HEK293T (cell line): ENCODE data around the gene MED15.

ENCODE experiments used
- CTCF ChIA-PET: fragments of 350-600 bp; formaldehyde crosslinking; extraction: SDS; loops from one replicate; lab custom pipeline; 2021; ENCODE audit warnings: antibody characterized with exemption, inconsistent platforms; lab: Yijun Ruan, JAX
- POLR2A ChIA-PET: fragments of 350-600 bp; formaldehyde crosslinking; extraction: SDS; loops from one replicate; lab custom pipeline; 2020; ENCODE audit warnings: antibody characterized with exemption, inconsistent platforms; lab: Yijun Ruan, JAX
- DNase-seq: peaks from one replicate; pipeline ENCODE4 v3.0.0; 2012; ENCODE audit warnings: mixed read lengths; ENCODE audit errors: extremely low spot score
- ARNT ChIP-seq: fragments of 450-650 bp; IDR thresholded peaks from 2 replicates; pipeline ENCODE4 v1.6.1; 2017; ENCODE audit warnings: mild to moderate bottlenecking
- BHLHE40 ChIP-seq: fragments of 450-650 bp; IDR thresholded peaks from 2 replicates; pipeline ENCODE4 v1.6.1; 2016; ENCODE audit warnings: mild to moderate bottlenecking, moderate library complexity, borderline replicate concordance
- CTBP1 ChIP-seq: fragments of 450-650 bp; IDR thresholded peaks from 2 replicates; pipeline ENCODE4 v1.6.1; 2016; ENCODE audit warnings: borderline replicate concordance
- ELF4 ChIP-seq: fragments of 450-650 bp; IDR thresholded peaks from 2 replicates; pipeline ENCODE4 v1.6.1; 2017; ENCODE audit warnings: antibody characterized with exemption
- FOXA1 ChIP-seq: fragments of 450-650 bp; IDR thresholded peaks from 2 replicates; pipeline ENCODE4 v1.6.1; 2016; ENCODE audit warnings: mild to moderate bottlenecking
- FOXK2 ChIP-seq: fragments of 450-650 bp; IDR thresholded peaks from 2 replicates; pipeline ENCODE4 v1.6.1; 2016; ENCODE audit warnings: mild to moderate bottlenecking
- FOXM1 ChIP-seq: fragments of 450-650 bp; IDR thresholded peaks from 2 replicates; pipeline ENCODE4 v1.6.1; 2017; ENCODE audit warnings: mild to moderate bottlenecking, borderline replicate concordance
- HDGF ChIP-seq: fragments of 450-650 bp; IDR thresholded peaks from 2 replicates; pipeline ENCODE4 v1.6.1; 2017; ENCODE audit warnings: antibody characterized with exemption, borderline replicate concordance
- L3MBTL2 ChIP-seq: fragments of 450-650 bp; conservative IDR thresholded peaks from 2 replicates; pipeline ENCODE4 v1.6.1; 2016; ENCODE audit warnings: mild to moderate bottlenecking
- LEF1 ChIP-seq: fragments of 450-650 bp; IDR thresholded peaks from 2 replicates; pipeline ENCODE4 v1.6.1; 2017; ENCODE audit warnings: mild to moderate bottlenecking, borderline replicate concordance
- NFRKB ChIP-seq: fragments of 450-650 bp; IDR thresholded peaks from 2 replicates; pipeline ENCODE4 v1.6.1; 2016; ENCODE audit warnings: mild to moderate bottlenecking, moderate library complexity
- SP1 ChIP-seq: fragments of 450-650 bp; IDR thresholded peaks from 2 replicates; pipeline ENCODE4 v1.6.1; 2017
- SUZ12 ChIP-seq: fragments of 450-650 bp; IDR thresholded peaks from 2 replicates; pipeline ENCODE4 v1.6.1; 2016; ENCODE audit warnings: mild to moderate bottlenecking
- TARDBP ChIP-seq: fragments of 450-650 bp; IDR thresholded peaks from 2 replicates; pipeline ENCODE4 v1.6.1; 2016
- ZNF384 ChIP-seq: fragments of 450-650 bp; IDR thresholded peaks from 2 replicates; pipeline ENCODE4 v1.6.1; 2016
- TF ChIP-seq, protein P1 (sequence below): fragments of 450-650 bp; IDR thresholded peaks from 2 replicates; pipeline ENCODE4 v1.6.1; 2016

Gene MED15

DNA sequence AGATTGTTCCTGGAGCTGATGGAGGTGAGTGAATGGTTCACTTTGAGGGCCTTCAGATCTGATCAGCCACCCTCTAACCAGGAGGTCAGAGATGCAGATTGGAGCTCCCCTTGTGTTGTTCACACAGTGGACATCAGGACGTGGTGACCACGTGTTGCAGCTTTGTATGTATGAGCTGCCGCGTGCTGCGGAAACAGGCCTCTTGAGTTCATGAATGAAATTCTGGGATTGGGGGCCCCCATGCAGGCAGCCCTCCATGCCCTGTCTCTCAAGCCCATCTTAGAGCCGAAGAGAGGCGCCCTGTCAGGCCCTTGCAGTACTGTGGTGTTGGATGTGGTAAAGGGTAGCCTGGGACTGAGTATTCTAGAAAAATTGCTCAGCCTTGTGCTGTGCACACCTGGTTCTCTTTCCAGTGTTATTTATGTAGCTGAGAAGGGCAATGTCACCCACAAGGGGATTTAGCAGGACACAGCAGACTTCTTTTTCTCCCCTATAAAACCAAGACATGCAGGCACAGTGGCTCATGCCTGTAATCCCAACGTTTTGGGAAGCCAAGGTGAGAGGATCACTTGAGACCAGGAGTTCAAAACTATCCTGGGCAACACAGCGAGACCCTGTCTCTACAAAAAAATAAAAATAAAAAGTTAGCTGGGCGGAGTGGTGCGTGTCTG is 64.9 kb downstream of the MED15 start:
- POLR2A ChIA-PET = no interaction called here
- TF ChIP-seq ZNF384 (no peak), FOXM1 (no peak)
- DNase-seq = no peak
- CTCF ChIA-PET = interaction anchor here (0.6 to 1.2 kb wide), 3 partner anchors 9 to 33 kb away, joined by 4 to 6 read pairs (median 4); no protein-coding TSS in a partner anchor

- ChIA-PET CTCF (interaction anchor here (2.6 kb wide), 1 partner anchor 9 kb away, joined by 10 read pairs; no protein-coding TSS in a partner anchor), POLR2A (no interaction called here)
- no peak for DNase-seq
- TF ChIP-seq BHLHE40 = no peak
- no peak for TF ChIP-seq FOXM1
- no peak for TF ChIP-seq CTBP1
- TF ChIP-seq FOXK2 = no peak
- no peak for TF ChIP-seq FOXA1
- TF ChIP-seq ZNF384 = no peak
These were observed 65.9 kb downstream of the MED15 start for GRCh38 chr22:20573176-20573832.

DNA sequence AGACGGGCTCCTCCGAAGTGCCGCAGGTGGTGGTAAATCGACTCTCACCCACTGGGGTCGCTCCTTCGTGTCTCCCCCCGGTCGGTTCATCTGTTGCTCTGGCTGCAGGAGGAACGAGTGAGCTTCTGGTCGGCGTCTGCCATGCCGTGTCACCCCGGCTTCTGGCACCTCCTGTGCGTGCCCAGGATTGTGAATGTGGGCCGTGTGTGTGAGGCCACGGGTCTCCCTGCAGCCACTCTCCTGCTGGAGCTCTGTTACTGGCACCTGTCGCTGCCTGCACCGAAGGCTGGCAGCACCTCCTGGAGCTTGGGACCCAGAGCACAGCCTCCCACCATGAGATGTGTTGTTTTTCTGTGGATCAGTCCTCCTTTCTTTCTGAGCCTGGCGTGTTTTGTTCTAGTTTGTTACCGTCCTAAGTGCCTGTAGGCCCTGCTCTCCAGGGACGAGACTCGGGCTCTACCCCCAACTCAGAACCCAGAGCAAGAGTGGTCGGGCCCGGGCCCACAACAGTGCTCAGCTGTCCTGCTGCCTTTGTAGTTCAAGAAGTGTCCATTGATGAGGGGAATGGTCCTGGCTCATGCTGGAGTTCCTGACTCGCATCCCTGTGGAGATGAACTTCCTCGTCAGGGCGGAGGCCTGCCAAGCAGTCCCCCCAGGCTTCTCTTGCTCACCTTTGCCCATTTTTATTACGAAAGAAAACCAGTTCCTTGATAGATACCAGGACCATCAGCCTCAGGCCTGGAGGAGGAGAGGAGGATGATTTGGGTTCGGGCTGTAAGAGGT is 66.6 kb downstream of the MED15 start:
- POLR2A ChIA-PET = no interaction called here
- CTCF ChIA-PET = interaction anchor here (2.6 kb wide), 1 partner anchor 10 kb away, joined by 10 read pairs; no protein-coding TSS in a partner anchor

GRCh38 chr22:20574920-20575353 is 67.5 kb downstream of the MED15 start:
- TF ChIP-seq L3MBTL2 (no peak), ELF4 (no peak), HDGF (no peak), BHLHE40 (no peak), FOXA1 (no peak), CTBP1 (no peak), LEF1 (no peak), TARDBP (no peak), NFRKB (no peak), FOXM1 (no peak), SP1 (no peak), SUZ12 (no peak), ARNT (no peak), ZNF384 (no peak), FOXK2 (no peak)
- TF ChIP-seq, protein P1, sequence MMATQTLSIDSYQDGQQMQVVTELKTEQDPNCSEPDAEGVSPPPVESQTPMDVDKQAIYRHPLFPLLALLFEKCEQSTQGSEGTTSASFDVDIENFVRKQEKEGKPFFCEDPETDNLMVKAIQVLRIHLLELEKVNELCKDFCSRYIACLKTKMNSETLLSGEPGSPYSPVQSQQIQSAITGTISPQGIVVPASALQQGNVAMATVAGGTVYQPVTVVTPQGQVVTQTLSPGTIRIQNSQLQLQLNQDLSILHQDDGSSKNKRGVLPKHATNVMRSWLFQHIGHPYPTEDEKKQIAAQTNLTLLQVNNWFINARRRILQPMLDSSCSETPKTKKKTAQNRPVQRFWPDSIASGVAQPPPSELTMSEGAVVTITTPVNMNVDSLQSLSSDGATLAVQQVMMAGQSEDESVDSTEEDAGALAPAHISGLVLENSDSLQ = no peak
- ChIA-PET POLR2A (no interaction called here), CTCF (interaction anchor here (2.6 kb wide), 1 partner anchor 11 kb away, joined by 10 read pairs; no protein-coding TSS in a partner anchor)
- no peak for DNase-seq

More for the DNA sequence above, 66.6 kb downstream of the MED15 start:
- TF ChIP-seq LEF1 = no peak
- no peak for TF ChIP-seq L3MBTL2
- TF ChIP-seq BHLHE40 = no peak
- TF ChIP-seq FOXM1 = no peak
- TF ChIP-seq TARDBP = no peak
- TF ChIP-seq ARNT = no peak
- no peak for TF ChIP-seq CTBP1
- DNase-seq = no peak

- DNase-seq = no peak
- TF ChIP-seq FOXA1 (no peak), TARDBP (no peak), LEF1 (no peak), ARNT (no peak), BHLHE40 (no peak), SP1 (no peak), SUZ12 (no peak), CTBP1 (no peak), FOXK2 (no peak), L3MBTL2 (no peak), NFRKB (no peak), ELF4 (no peak), ZNF384 (no peak), FOXM1 (no peak), HDGF (no peak)
- TF ChIP-seq, protein P1 = no peak
- ChIA-PET CTCF (interaction anchor here (2.6 kb wide), 1 partner anchor 12 kb away, joined by 10 read pairs; no protein-coding TSS in a partner anchor), POLR2A (no interaction called here)
These were observed 68.5 kb downstream of the MED15 start for GRCh38 chr22:20575724-20576444.

GRCh38 chr22:20576445-20576816 is 69.0 kb downstream of the MED15 start:
- CTCF ChIA-PET = no interaction called here

More at GRCh38 chr22:20576445-20576816, 69.0 kb downstream of the MED15 start:
- TF ChIP-seq, protein P1 = no peak
- TF ChIP-seq HDGF = no peak
- no peak for TF ChIP-seq FOXK2
- TF ChIP-seq ARNT = no peak
- TF ChIP-seq CTBP1 = no peak
- TF ChIP-seq ELF4 = no peak
- TF ChIP-seq LEF1 = no peak
- TF ChIP-seq FOXM1 = no peak
- TF ChIP-seq TARDBP = no peak
- TF ChIP-seq SUZ12 = no peak
- TF ChIP-seq FOXA1 = no peak
- no peak for TF ChIP-seq BHLHE40
- no peak for TF ChIP-seq NFRKB
- no peak for TF ChIP-seq L3MBTL2
- TF ChIP-seq ZNF384 = no peak
- no peak for DNase-seq
- POLR2A ChIA-PET = no interaction called here
